ENCODE results near the gene CKLF.

Gene CKLF

DNA sequence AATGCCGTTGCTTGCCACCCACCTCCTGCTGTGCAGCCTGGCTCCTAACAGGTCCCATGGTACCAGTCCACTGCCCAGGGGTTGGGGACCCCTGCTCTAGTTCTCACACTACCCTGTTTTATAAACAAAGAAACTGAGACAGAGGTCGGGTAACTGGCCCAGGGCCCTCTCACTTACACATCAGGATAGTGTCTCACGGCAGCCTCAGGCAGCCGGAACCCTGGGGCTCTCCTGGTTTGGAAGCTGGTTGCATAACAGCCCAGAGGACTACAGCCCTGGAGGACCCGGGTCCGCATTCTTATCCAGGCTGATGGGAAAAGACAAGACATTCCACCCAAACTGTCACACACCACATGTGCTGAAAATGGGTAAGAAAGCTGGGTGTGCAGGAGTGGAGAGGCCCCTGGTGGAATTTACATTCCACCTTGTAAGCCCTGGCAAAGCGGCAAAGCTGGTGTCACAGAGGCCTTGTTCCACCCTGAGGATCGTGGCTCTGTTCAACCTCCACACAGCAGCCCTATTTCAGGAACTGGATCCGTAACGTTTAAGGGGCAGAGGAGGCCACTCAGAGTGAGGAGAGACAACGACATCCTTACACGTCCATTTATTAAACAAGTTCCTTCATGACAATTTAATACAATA lies 61.9 kb downstream of the CKLF start:
- H3K9ac ChIP-seq (ENCODE audit: low read depth, low read length), result no peak overlapping the region
- H3K36me3 ChIP-seq (ENCODE audit: insufficient read depth, low read length), result peaks cover 16% of the 10 kb centered on the region
- H3K4me1 ChIP-seq (ENCODE audit: insufficient read depth, low read length), result peaks cover 18% of the 10 kb centered on the region
- H3K9me3 ChIP-seq (ENCODE audit: control insufficient read depth, insufficient read depth, low read length), result no peaks in the 10 kb centered on the region
